PC-9 (cell line): ENCODE results near the gene B3GNT3.
"Not testable (repeated sequence)": the region's sequence is repeated elsewhere in the genome, so short reads cannot be mapped to it uniquely, and the experiment has no call there.

ENCODE experiments used
- CTCF ChIP-seq: fragments of 200-600 bp; sonication (generic); conservative IDR thresholded peaks from 2 replicates; pipeline ENCODE4 v1.6.1; 2017; ENCODE audit warnings: mixed run types, antibody characterized with exemption, mild to moderate bottlenecking, moderate library complexity
- EZH2 ChIP-seq: fragments of 200-600 bp; sonication (generic); IDR thresholded peaks from 2 replicates; pipeline ENCODE4 v1.8.0; 2017; ENCODE audit warnings: antibody characterized with exemption, low read depth

- TF ChIP-seq CTCF, EZH2: not testable (repeated sequence)
Observed at GRCh38 chr19:17777840-17778239, 17.1 kb upstream of the B3GNT3 start.
